Upper lobe of right lung (tissue), 1 donor: Measurements from ENCODE around the gene SEPHS2. TPM values are rescaled to one million over a fixed set of nuclear protein-coding genes. Genes with fewer than 3 reads are reported as not detected.

Experiments used
- ATAC-seq: fragments of 200-7000 bp; cut with Tn5 transposase; one replicate; pipeline ENCODE4 v1.9.1; 2020; ENCODE audit warnings: mild to moderate bottlenecking, moderate library complexity
- DNase-seq: peaks from one replicate; pipeline ENCODE4 v3.0.0-alpha.2; 2020
- H3K27ac ChIP-seq: fragments of 200-600 bp; one replicate; pipeline ENCODE4 v1.8.0; 2022
- H3K27me3 ChIP-seq: fragments of 200-600 bp; one replicate; pipeline ENCODE4 v1.8.0; 2022; ENCODE audit warnings: mild to moderate bottlenecking
- H3K36me3 ChIP-seq: fragments of 200-600 bp; one replicate; pipeline ENCODE4 v1.8.0; 2022
- H3K4me1 ChIP-seq: fragments of 200-600 bp; one replicate; pipeline ENCODE4 v1.8.0; 2022
- H3K4me3 ChIP-seq: fragments of 200-600 bp; one replicate; pipeline ENCODE4 v1.8.0; 2022; ENCODE audit warnings: mild to moderate bottlenecking
- H3K9me3 ChIP-seq: fragments of 200-600 bp; one replicate; pipeline ENCODE4 v1.8.0; 2022
- CTCF ChIP-seq: fragments of 200-600 bp; IDR thresholded peaks from one replicate; pipeline ENCODE4 v1.8.0; 2022; ENCODE audit warnings: antibody characterized with exemption
- intact Hi-C: fragments of 100-400 bp; cut with DNase I; formaldehyde crosslinking; loops from one replicate; pipeline ENCODE4 v1.11.0; 2022
- total RNA-seq: library from RNA; stranded (reverse); fragmentation: NEBNext Ultra II Directional; extraction: Animal tissue kit (Norgen Biotek cat#: 25700); gene quantifications from one replicate; pipeline ENCODE4 v1.2.1, GENCODE V29; 2021
- donor health status: DM: no; HTN: yes; CAD: no; lungs with severe emphysema.

The SEPHS2 gene
- total RNA-seq, 1 donor from 2014 or later = 54.9 TPM

DNA sequence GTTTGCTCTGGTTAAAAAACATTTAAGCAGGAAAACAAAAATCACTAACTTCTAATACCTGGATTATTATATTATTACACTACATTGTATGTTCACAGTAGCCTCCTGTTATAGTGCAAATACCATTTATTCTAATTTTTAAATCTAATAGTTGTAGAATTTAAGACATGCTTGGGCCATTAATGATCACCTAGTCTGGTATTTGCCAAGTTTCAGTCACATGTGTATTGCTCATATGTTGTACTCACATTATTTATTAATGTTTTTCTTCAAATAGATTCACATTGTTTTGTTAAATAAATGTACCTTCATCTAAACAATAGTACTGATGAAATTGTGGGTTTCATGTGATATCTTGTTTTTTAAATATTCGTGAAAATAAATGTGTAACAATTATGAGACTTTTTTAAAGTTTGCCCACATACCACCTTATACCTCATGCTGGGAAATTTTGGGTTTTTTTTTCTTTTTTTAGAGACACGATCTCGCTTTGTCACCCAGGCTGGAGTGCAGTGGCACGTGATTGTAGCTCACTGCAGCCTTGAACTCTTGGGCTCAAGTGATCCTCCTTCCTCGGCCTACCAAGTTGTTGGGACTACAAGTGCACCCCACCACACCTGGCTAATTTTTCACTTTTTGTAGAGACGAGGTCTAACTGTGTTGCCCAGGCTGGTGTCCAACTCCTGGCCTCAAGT is 32.4 kb downstream of the SEPHS2 start:
- intact Hi-C loops = no loop called here
- ATAC-seq (no peak), DNase-seq (no peak)
- Histone ChIP-seq H3K27ac (no peak overlapping the region), H3K27me3 (no peaks in the 10 kb centered on the region), H3K4me3 (no peak overlapping the region), H3K4me1 (peaks cover 22% of the 10 kb centered on the region), H3K36me3 (peaks cover 4% of the 10 kb centered on the region), H3K9me3 (no peaks in the 10 kb centered on the region)
- TF ChIP-seq CTCF = no peak

- H3K36me3 ChIP-seq = peaks cover 4% of the 10 kb centered on the region
- H3K27me3 ChIP-seq = no peaks in the 10 kb centered on the region
- DNase-seq (peak; percentile 94), ATAC-seq (peak; percentile 87)
- no peaks in the 10 kb centered on the region for H3K9me3 ChIP-seq
- peak; percentile 95 for TF ChIP-seq CTCF
- intact Hi-C loops = no loop called here
- peaks cover 21% of the 10 kb centered on the region for H3K4me1 ChIP-seq
- no peak overlapping the region for H3K27ac ChIP-seq
- no peak overlapping the region for H3K4me3 ChIP-seq
Observed at GRCh38 chr16:30409125-30410060, 36.3 kb downstream of the SEPHS2 start.

- Histone ChIP-seq H3K4me1 (peaks cover 21% of the 10 kb centered on the region), H3K4me3 (peak overlapping the region; percentile 62), H3K27me3 (no peaks in the 10 kb centered on the region), H3K36me3 (peaks cover 4% of the 10 kb centered on the region), H3K27ac (peak overlapping the region; percentile 77), H3K9me3 (no peaks in the 10 kb centered on the region)
- no peak for ATAC-seq
- no peak for TF ChIP-seq CTCF
- DNase-seq = no peak
- intact Hi-C loops = no loop called here
Observed at GRCh38 chr16:30407804-30408534, 37.7 kb downstream of the SEPHS2 start.

DNA sequence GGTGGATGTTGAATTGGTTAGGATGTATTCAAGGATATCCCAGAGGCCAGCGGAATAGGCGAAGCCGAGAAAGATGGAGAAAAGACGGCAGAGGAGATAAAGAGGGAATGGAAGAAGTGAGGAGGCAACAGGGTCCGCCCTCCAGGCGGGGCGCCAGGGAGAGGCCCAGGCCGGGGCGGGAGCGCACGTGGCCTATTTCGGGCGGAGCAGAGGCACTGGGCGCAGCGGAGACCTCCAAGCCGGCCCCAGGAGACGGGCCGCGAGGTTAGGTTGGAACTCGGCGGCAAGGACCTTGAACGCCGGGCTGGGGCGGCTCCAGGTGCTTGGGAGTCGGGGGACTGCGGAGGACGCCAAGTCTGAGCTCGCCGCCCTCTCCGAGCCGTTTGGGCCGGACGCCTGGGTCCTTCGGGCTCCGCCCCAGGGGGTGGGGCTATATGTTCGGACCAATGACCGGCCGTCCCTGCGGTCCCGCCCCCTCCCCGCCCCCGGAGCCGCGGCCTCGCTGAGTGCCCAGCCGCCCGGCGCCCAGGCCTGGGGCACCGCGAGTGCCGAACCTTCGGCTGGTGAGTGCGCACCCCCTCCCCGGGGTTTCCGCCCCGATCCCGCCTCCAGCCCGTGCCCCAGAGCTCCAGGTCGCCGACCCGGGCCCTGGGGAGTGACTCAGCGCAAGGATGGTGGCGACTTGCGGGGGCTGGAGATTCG is 38.4 kb downstream of the SEPHS2 start, which contains the start of gene ZNF771:
Gene ZNF771 (plus strand): TSS at position 505 of the 702 bp plus-strand sequence. CDS start 448 bp downstream, outside the sequence.
- DNase-seq (peak; percentile 97), ATAC-seq (peak; percentile 97)
- peak within 1 kb of the TSS; percentile 77 for H3K27ac ChIP-seq
- H3K9me3 ChIP-seq = no peaks in the 10 kb centered on the region
- TF ChIP-seq CTCF = peak; percentile 19
- intact Hi-C loops = no loop called here
- no peaks in the 10 kb centered on the region for H3K27me3 ChIP-seq
- peak within 1 kb of the TSS; percentile 62 for H3K4me3 ChIP-seq
- H3K4me1 ChIP-seq = peaks cover 21% of the 10 kb centered on the region
- H3K36me3 ChIP-seq = peaks cover 4% of the 10 kb centered on the region

DNA sequence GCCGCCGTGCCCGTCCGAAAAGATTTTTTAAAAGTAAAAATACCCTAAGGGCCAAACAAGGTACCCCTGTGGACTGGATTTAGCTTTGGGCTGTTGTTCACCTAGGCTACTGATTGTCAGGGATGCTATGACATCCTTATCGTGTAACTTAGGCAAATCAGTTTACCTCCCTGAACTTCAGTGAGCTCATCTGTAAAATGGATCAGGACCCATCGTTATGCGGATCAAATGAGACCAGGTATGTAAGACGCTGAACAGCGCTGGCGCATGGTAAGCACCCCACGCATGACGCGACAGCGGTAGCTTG is 38.9 kb downstream of the SEPHS2 start:
- Histone ChIP-seq H3K4me3 (peak overlapping the region; percentile 62), H3K27ac (peak overlapping the region; percentile 77), H3K4me1 (peaks cover 21% of the 10 kb centered on the region), H3K9me3 (no peaks in the 10 kb centered on the region), H3K36me3 (no peaks in the 10 kb centered on the region), H3K27me3 (no peaks in the 10 kb centered on the region)
- intact Hi-C loops = no loop called here
- no peak for TF ChIP-seq CTCF
- ATAC-seq = no peak
- no peak for DNase-seq
